Transverse colon (tissue), 3 donors: Measurements from ENCODE around the gene OR13A1.
"Not testable (repeated sequence)": the region's sequence is repeated elsewhere in the genome, so short reads cannot be mapped to it uniquely, and the experiment has no call there.

ENCODE experiments used
- POLR2A ChIP-seq: fragments of 450-650 bp; IDR thresholded peaks from one replicate; pipeline ENCODE4 v1.6.1; 2016; ENCODE audit warnings: antibody characterized with exemption, mild to moderate bottlenecking, moderate library complexity
- TF ChIP-seq, protein P1 (sequence below), 5 experiments: fragments of 200-600 bp in 3 of 5; fragments of 450-650 bp in 2 of 5; sonication (generic) in 3 of 5; IDR thresholded peaks; 1 replicate in 2 of 5; 2 replicates in 3 of 5; pipeline ENCODE4 v1.5.1; 2016 to 2017; ENCODE audit warnings: antibody characterized with exemption in 5 of 5, inconsistent platforms in 3 of 5, mild to moderate bottlenecking in 2 of 5, moderate library complexity in 1 of 5

DNA sequence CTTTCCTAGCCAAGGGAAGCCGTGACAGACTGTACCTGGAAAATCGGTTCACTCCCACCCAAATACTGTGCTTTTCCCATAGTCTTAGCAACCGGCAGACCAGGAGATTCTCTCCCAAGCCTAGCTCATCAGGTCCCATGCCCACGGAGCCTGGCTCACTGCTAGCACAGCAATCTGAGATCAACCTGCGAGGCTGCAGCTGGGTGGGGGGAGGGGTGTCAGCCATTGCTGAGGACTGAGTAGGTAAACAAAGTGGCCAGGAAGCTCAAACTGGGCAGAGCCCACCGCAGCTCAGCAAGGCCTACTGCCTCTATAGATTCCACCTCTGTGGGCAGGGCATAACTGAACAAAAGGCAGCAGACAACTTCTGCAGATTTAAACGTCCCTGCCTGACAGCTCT, 43.6 kb upstream of the OR13A1 start:
- TF ChIP-seq POLR2A: not testable (repeated sequence)
- TF ChIP-seq, protein P1, sequence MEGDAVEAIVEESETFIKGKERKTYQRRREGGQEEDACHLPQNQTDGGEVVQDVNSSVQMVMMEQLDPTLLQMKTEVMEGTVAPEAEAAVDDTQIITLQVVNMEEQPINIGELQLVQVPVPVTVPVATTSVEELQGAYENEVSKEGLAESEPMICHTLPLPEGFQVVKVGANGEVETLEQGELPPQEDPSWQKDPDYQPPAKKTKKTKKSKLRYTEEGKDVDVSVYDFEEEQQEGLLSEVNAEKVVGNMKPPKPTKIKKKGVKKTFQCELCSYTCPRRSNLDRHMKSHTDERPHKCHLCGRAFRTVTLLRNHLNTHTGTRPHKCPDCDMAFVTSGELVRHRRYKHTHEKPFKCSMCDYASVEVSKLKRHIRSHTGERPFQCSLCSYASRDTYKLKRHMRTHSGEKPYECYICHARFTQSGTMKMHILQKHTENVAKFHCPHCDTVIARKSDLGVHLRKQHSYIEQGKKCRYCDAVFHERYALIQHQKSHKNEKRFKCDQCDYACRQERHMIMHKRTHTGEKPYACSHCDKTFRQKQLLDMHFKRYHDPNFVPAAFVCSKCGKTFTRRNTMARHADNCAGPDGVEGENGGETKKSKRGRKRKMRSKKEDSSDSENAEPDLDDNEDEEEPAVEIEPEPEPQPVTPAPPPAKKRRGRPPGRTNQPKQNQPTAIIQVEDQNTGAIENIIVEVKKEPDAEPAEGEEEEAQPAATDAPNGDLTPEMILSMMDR (IDR thresholded peaks at IDR 0.05): not testable (repeated sequence)
